ENCODE results near the gene NCAPG2.

The NCAPG2 gene

GRCh38 chr7:158606129-158606528 is 98.5 kb downstream of the NCAPG2 start:
- intact Hi-C loops (cut with DNase I), result no loop called here
- DNase-seq, result no peak

- no peak for DNase-seq
- intact Hi-C loops (cut with DNase I), result no loop called here
These were observed 100.5 kb downstream of the NCAPG2 start for GRCh38 chr7:158603773-158604755.

DNA sequence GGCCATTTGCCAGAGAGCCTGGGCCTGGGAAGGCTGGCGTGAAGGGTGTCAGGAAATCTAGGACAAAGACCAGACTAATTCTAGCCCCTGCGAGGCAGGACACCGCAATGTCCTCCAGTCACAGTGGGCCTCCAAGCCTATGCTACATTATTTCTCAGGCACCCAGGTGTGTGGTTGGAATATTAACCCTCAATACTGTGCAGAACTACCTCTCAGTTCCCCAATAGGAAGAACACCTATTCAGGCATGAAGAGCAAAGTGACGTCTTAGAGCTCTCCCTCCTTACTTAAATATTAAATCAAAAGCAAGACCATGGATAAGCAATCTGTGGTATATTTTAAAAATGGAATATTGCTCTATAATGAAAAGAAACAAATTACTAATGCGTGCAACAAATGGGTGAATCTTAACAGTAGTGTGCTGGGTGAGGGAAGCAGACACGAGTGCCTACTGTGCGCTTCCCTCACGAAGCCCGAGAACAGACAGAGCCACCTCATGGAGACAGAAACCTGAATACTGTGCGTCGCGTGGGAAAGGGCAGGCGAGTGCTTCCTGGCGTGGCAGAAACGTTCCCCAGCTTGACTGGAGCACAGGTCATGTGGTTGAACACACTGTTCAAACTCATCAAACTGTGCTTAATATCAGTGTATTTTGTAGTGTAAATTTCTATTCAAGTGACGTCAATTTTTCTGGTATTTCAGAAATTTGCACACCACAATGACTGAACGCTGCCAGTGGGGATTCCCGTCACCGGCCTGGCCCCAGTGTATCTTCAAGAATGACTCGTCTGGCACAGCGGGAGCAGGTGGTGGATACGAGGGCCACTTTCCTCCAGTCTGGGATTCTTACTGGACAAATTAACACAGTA is 101.5 kb downstream of the NCAPG2 start:
- intact Hi-C loops (cut with DNase I), result no loop called here
- no peak for DNase-seq

DNA sequence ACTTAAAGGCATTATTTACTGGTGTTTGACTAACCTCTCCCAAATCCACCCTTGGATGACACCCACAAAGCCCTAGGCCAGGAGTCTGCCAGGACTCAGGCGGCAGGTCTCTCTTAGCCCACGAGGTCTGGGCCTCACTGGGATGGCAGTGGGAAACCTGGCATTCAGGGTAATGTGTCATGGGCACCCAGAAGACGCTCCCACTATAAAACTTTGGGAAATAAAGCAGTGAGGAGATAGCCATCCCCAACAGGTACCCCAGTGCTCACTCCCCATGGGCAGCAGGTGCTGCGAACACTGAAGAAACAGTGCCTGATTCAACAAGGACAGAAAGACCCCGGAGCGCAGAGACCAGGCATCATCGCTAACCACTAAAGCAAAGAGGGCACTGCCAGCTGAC is 102.6 kb downstream of the NCAPG2 start:
- DNase-seq, result no peak
- intact Hi-C loops (cut with DNase I), result no loop called here

DNA sequence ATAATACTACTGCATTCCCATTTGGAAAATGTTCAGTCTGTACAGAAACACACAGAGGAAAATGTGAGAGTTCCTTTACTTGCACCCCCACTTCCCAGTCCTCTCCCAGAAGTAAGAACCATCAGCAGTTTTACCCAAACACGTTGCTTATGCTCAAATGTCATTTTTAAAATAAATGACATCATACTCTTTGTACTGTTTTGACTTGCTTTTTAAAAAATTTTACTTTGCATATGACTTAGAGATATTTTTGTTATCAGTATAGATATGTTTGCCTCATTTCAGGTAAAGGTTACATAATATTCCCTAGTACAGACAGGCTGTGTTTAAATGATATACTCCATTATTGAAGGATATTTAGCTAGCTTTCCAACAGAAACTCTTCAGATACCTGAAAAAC is 103.5 kb downstream of the NCAPG2 start:
- DNase-seq, result no peak
- intact Hi-C loops (cut with DNase I), result no loop called here

DNA sequence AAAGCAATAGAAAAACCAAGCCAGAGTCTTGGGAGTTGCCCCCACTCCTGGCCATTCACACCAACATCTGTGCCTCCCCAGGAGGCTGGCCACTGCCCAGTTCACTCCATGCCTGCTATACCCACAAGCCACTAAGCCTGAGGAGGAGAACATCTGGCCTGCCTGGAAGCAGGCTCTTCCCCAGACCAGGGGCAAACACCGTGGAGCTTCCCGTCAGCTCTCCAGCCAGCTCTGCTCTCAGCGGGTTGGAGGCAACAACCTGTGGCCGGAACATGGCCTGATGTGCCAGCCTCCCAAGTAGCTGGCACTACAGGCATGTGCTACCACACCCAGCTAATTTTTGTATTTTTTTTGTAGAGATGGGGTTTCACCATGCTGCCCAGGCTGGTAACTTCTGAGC is 107.9 kb downstream of the NCAPG2 start:
- intact Hi-C loops (cut with DNase I), result no loop called here
- no peak for DNase-seq

DNA sequence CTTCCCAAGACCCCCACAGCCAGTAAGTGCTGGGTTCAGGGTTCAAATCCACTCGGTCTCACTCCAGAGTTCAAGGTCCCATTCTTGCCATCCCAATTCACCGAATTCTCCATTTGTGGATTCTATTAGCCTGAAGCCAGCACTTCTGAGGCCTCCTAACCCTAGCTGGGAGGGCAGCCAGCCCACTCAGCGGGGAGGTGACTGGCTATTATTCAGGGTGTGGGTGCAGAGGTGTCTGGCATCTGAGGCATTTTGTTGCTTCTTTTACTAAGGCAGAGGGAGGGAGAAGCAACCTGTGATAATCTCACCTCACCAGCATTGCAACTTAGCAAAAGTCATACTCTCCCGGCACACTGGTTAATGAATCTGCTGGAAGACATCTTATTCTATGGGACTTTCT is 108.3 kb downstream of the NCAPG2 start:
- DNase-seq, result no peak
- intact Hi-C loops (cut with DNase I), result no loop called here

DNA sequence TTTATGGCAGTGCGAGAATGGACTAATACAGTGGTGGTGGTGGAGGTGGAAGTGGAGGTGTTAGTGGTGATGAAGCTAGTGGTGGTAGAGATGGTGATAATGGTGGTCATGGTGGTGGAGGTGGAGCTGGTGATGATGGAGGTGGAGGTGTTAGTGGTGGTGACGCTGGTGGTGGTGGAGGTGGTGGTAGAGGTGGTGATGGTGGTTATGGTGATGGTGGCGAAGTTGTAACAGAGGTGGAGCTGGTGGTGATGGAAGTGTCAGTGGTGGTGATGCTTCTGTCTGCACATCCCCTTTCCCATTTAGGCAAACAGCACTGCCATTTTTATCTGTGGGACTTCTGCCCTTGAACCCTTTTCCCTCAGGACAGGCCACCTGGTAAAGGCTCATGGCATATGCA is 109.5 kb downstream of the NCAPG2 start:
- intact Hi-C loops (cut with DNase I), result no loop called here
- DNase-seq, result no peak

DNA sequence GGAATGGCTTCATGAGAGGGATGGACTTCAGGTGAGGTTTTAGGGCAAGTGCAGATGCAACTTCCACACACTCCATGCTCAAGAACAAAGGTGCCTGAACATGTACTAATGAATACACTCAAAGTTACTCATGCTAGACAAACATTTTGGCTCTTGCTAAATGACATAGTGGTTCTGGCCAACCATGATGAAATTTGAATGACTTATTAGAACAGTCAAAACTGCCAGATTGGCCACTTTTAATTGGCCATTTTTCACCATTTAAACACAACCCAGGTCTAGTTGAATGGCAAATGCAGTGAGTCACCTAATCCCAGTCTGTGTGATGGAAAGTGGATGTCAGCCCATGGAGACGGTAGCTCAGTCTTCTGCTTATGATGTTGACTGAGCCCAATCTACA is 112.1 kb downstream of the NCAPG2 start:
- DNase-seq, result no peak
- intact Hi-C loops (cut with DNase I), result no loop called here

DNA sequence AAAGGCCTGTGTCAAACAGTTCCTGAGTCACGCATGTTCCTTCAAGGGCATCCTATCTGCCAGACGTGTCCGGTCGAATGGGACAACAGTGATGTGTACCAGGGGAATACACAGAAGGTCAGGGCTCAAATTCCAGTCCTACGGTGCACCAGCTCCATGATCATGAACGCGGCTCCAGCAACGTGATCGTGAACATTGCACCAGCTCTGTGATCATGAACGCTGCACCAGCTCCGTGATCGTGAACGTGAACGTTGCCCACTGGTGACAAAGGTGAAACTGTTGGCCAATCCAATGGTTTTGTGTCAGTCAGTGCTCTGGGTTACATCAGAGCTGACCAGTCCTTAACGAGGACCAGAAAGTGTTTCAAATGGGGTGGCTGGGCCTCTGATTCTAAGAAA is 112.7 kb downstream of the NCAPG2 start:
- DNase-seq, result no peak
- intact Hi-C loops (cut with DNase I), result no loop called here

GRCh38 chr7:158590181-158590530 is 114.4 kb downstream of the NCAPG2 start:
- DNase-seq, result no peak

GRCh38 chr7:158589653-158590052 is 115.0 kb downstream of the NCAPG2 start:
- no peak for DNase-seq
- intact Hi-C loops (cut with DNase I), result no loop called here

More at GRCh38 chr7:158590181-158590530, 114.4 kb downstream of the NCAPG2 start:
- intact Hi-C loops (cut with DNase I), result no loop called here

- intact Hi-C loops (cut with DNase I), result no loop called here
- DNase-seq, result peak in 1 of 10 donors; percentile 51
These were observed 115.6 kb downstream of the NCAPG2 start for GRCh38 chr7:158588878-158589442.

- DNase-seq, result peak in 2 of 10 donors; percentile 69 to 84
- intact Hi-C loops (cut with DNase I), result no loop called here
These were observed 116.3 kb downstream of the NCAPG2 start for GRCh38 chr7:158588085-158588877.

- intact Hi-C loops (cut with DNase I), result no loop called here
- DNase-seq, result peak; percentile 38 to 94 (median 66)
These were observed 117.2 kb downstream of the NCAPG2 start, which contains the start of gene PTPRN2 for GRCh38 chr7:158587162-158588084. Gene PTPRN2, minus strand, starts transcription at chr7:158587823.

- peak in 7 of 10 donors; percentile 39 to 94 (median 66) for DNase-seq
- intact Hi-C loops (cut with DNase I), result no loop called here
These were observed 118.0 kb downstream of the NCAPG2 start for GRCh38 chr7:158586499-158587161.

DNA sequence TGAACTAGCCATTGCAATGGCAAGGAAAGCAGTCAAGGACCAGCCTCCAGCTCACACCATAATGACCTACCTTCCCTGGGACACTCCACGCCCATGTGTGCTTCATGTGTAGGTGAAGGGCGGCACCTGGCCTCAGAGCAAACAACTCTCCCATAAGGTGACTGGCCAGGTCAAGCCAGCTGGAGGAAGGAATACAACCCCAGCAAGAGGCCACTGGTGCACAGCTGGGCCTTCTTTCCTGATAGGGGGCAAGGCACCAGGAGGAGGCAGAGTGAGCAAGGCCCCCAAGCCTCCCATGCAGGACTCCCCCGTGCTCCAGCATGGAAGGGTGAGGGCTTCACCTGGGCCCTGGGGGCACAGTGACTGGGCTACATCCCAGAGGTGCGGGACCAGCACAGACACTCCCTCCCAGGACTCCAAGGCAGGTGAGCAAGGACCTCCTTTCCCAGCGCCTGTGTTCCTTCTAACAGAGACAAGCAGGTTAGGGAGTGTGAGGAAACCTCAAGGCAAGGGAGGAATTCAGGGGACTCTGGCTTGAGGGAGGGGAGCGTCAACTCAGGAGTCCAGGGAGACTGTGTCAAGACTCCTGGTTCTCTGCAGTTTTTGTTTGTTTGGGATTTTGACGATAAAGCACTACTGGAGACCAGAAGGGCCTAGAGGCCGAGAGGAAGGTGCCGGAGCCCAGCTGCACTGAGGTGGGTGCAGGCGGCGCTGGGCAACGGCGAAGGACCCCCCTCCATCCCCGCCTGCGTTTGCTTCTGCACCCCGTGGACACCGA is 118.7 kb downstream of the NCAPG2 start:
- intact Hi-C loops (cut with DNase I), result no loop called here
- peak in 2 of 10 donors; percentile 61 to 72 for DNase-seq

DNA sequence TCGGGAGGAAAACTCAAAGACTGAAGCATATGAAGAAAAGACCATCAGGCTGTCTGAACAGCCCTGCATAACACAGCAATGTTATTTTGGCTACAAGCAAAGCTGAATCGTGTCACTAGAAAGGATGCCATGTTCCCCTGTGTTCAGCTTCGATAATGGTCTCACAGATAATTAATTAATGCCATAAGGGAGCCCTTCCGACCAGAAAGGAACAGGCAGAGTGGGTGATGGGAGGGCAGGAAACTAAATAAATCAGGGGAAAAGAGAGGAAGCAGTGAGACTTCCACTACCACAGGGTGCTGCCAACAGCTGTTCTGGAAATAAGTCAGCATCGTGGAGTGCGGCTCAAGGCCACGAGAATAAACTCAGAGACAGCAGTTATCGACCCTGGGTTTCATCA is 120.2 kb downstream of the NCAPG2 start:
- intact Hi-C loops (cut with DNase I), result no loop called here
- DNase-seq, result peak in 1 of 10 donors; percentile 35

Measured in posterior cingulate gyrus (tissue), 11 donors.